ENCODE results near the gene KRT24. TPM values are rescaled to one million over a fixed set of nuclear protein-coding genes. Genes with fewer than 3 reads are reported as not detected.

Gene KRT24
- total RNA-seq, 1 donor from 2014 or later: not detected

- TF ChIP-seq CTCF (IDR thresholded peaks at IDR 0.05): no peak
- Histone ChIP-seq H3K4me3 (no peak overlapping the region), H3K9me3 (no peaks in the 10 kb centered on the region), H3K27ac (no peak overlapping the region), H3K4me1 (peaks cover 9% of the 10 kb centered on the region), H3K27me3 (ENCODE audit: low read depth) (no peaks in the 10 kb centered on the region), H3K36me3 (no peaks in the 10 kb centered on the region)
- ATAC-seq (no peak), DNase-seq (no peak)
- intact Hi-C loops (cut with DNase I): no loop called here
Observed at GRCh38 chr17:40705584-40705983, 2.0 kb upstream of the KRT24 start.

- Histone ChIP-seq H3K27me3 (ENCODE audit: low read depth) (no peaks in the 10 kb centered on the region), H3K36me3 (no peaks in the 10 kb centered on the region), H3K4me3 (no peak overlapping the region), H3K9me3 (no peaks in the 10 kb centered on the region), H3K4me1 (peaks cover 3% of the 10 kb centered on the region), H3K27ac (no peak overlapping the region)
- TF ChIP-seq CTCF (IDR thresholded peaks at IDR 0.05): no peak
- no peak for DNase-seq
- no peak for ATAC-seq
- intact Hi-C loops (cut with DNase I): no loop called here
Observed at GRCh38 chr17:40702271-40702670, 1.3 kb downstream of the KRT24 start.

- no peak for DNase-seq
- no peak for ATAC-seq
Observed at GRCh38 chr17:40699853-40700252, 3.7 kb downstream of the KRT24 start.

GRCh38 chr17:40699371-40699770 is 4.2 kb downstream of the KRT24 start:
- DNase-seq (no peak), ATAC-seq (no peak)
- Histone ChIP-seq H3K4me3 (no peak overlapping the region), H3K4me1 (peaks cover 12% of the 10 kb centered on the region), H3K36me3 (no peaks in the 10 kb centered on the region), H3K9me3 (no peaks in the 10 kb centered on the region), H3K27ac (no peak overlapping the region), H3K27me3 (ENCODE audit: low read depth) (no peaks in the 10 kb centered on the region)
- intact Hi-C loops (cut with DNase I): no loop called here
- TF ChIP-seq CTCF (IDR thresholded peaks at IDR 0.05): no peak

More at GRCh38 chr17:40699853-40700252, 3.7 kb downstream of the KRT24 start:
- Histone ChIP-seq H3K36me3 (no peaks in the 10 kb centered on the region), H3K27me3 (ENCODE audit: low read depth) (no peaks in the 10 kb centered on the region), H3K9me3 (no peaks in the 10 kb centered on the region), H3K27ac (no peak overlapping the region), H3K4me1 (peaks cover 12% of the 10 kb centered on the region), H3K4me3 (no peak overlapping the region)
- TF ChIP-seq CTCF (IDR thresholded peaks at IDR 0.05): no peak
- intact Hi-C loops (cut with DNase I): no loop called here

- H3K4me1 ChIP-seq: peaks cover 12% of the 10 kb centered on the region
- TF ChIP-seq CTCF (IDR thresholded peaks at IDR 0.05): no peak
- DNase-seq (no peak), ATAC-seq (no peak)
- H3K4me3 ChIP-seq: no peak overlapping the region
- no peaks in the 10 kb centered on the region for H3K27me3 ChIP-seq (ENCODE audit: low read depth)
- H3K27ac ChIP-seq: no peak overlapping the region
- H3K36me3 ChIP-seq: no peaks in the 10 kb centered on the region
- intact Hi-C loops (cut with DNase I): no loop called here
- H3K9me3 ChIP-seq: no peaks in the 10 kb centered on the region
Observed at GRCh38 chr17:40697297-40697696, 6.3 kb downstream of the KRT24 start.

GRCh38 chr17:40696651-40697072 is 6.9 kb downstream of the KRT24 start:
- Histone ChIP-seq H3K36me3 (no peaks in the 10 kb centered on the region), H3K9me3 (no peaks in the 10 kb centered on the region), H3K4me1 (peaks cover 12% of the 10 kb centered on the region), H3K27me3 (ENCODE audit: low read depth) (no peaks in the 10 kb centered on the region), H3K27ac (no peak overlapping the region), H3K4me3 (no peak overlapping the region)
- DNase-seq (no peak), ATAC-seq (peak; percentile 56 to 62)
- no peak for TF ChIP-seq CTCF (IDR thresholded peaks at IDR 0.05)
- intact Hi-C loops (cut with DNase I): no loop called here
